Hepatocyte (in vitro differentiated cells): ENCODE measurements around the gene GUCA1A. TPM values are rescaled to one million over a fixed set of nuclear protein-coding genes. Genes with fewer than 3 reads are reported as not detected.
"Not testable (repeated sequence)": the region's sequence is repeated elsewhere in the genome, so short reads cannot be mapped to it uniquely, and the experiment has no call there.

Experiments
- DNase-seq: peaks from one replicate; pipeline ENCODE4 v3.0.0-alpha.2; 2016; ENCODE audit warnings: low spot score
- H2AFZ ChIP-seq: fragments of 200-600 bp; sonication (generic); 2 replicates; pipeline ENCODE4 v1.6.0; 2016; ENCODE audit warnings: antibody characterized with exemption, mild to moderate bottlenecking
- H3K27ac ChIP-seq: fragments of 200-600 bp; sonication (generic); 2 replicates; pipeline ENCODE4 v1.5.1; 2016; ENCODE audit warnings: mild to moderate bottlenecking
- H3K27me3 ChIP-seq: fragments of 200-600 bp; sonication (generic); 2 replicates; pipeline ENCODE4 v1.6.1; 2016
- H3K36me3 ChIP-seq: fragments of 200-600 bp; sonication (generic); replicated peaks from 2 replicates; pipeline ENCODE4 v1.5.1; 2016; ENCODE audit warnings: low read depth; ENCODE audit not compliant: insufficient read depth
- H3K4me1 ChIP-seq: fragments of 200-600 bp; sonication (generic); 2 replicates; pipeline ENCODE4 v1.5.1; 2016; ENCODE audit warnings: mild to moderate bottlenecking, moderate library complexity; ENCODE audit not compliant: insufficient read depth
- H3K4me2 ChIP-seq: fragments of 200-600 bp; sonication (generic); 2 replicates; pipeline ENCODE4 v1.6.0; 2016
- H3K4me3 ChIP-seq: fragments of 200-600 bp; sonication (generic); 2 replicates; pipeline ENCODE4 v1.5.1; 2016; ENCODE audit warnings: mild to moderate bottlenecking
- H3K79me2 ChIP-seq: fragments of 200-600 bp; sonication (generic); 2 replicates; pipeline ENCODE4 v1.6.0; 2017; ENCODE audit warnings: mild to moderate bottlenecking
- H3K9me2 ChIP-seq: fragments of 200-600 bp; sonication (generic); replicated peaks from 2 replicates; pipeline ENCODE4 v1.6.0; 2017; ENCODE audit warnings: mild to moderate bottlenecking; ENCODE audit not compliant: insufficient read depth
- H3K9me3 ChIP-seq: fragments of 200-600 bp; sonication (generic); 2 replicates; pipeline ENCODE4 v1.5.1; 2016; ENCODE audit warnings: low read depth, mild to moderate bottlenecking
- H4K20me1 ChIP-seq: fragments of 200-600 bp; sonication (generic); 2 replicates; pipeline ENCODE4 v1.6.0; 2016; ENCODE audit warnings: mild to moderate bottlenecking; ENCODE audit not compliant: insufficient read depth, poor library complexity, severe bottlenecking
- CTCF ChIP-seq: fragments of 200-600 bp; sonication (generic); IDR thresholded peaks from 2 replicates; pipeline ENCODE4 v1.5.1; 2016; ENCODE audit warnings: antibody characterized with exemption, mild to moderate bottlenecking; ENCODE audit not compliant: poor library complexity
- EZH2 ChIP-seq: fragments of 200-600 bp; sonication (generic); IDR thresholded peaks from 2 replicates; pipeline ENCODE4 v1.6.1; 2016; ENCODE audit warnings: antibody characterized with exemption, mild to moderate bottlenecking, borderline replicate concordance
- EZH2phosphoT487 ChIP-seq: fragments of 200-600 bp; sonication (generic); IDR thresholded peaks from one replicate; pipeline ENCODE4 v1.6.1; 2018; ENCODE audit warnings: antibody characterized with exemption, mild to moderate bottlenecking, low read depth, moderate library complexity; ENCODE audit not compliant: unreplicated experiment, severe bottlenecking
- whole genome bisulfite sequencing: methylation state at CpG from one replicate; pipeline ENCODE4 v1.1.6; 2016; ENCODE audit warnings: low lambda C conversion rate; ENCODE audit errors: missing lambda C conversion rate; 5-methylcytosine and 5-hydroxymethylcytosine counted together
- polyA plus RNA-seq: library from polyadenylated mRNA; unstranded; fragments of >200 nt; fragmentation: Nextera tagmentation; extraction: Ambion mirVana; gene quantifications from 2 replicates; pipeline ENCODE4 v1.2.1, GENCODE V29; 2016
- total RNA-seq: library from RNA; depleted of rRNA; stranded (reverse); fragments of >200 nt; gene quantifications from 2 replicates; pipeline ENCODE4 v1.2.3, GENCODE V29; 2014

Gene GUCA1A
- total and polyA plus RNA-seq, 2 experiments from 2014 or later = 0.43 to 0.75 TPM

- Histone ChIP-seq H3K4me2 (no peak overlapping the region), H3K36me3 (no peaks in the 10 kb centered on the region), H4K20me1 (no peaks in the 10 kb centered on the region), H3K4me3 (no peak overlapping the region), H3K9me3 (no peaks in the 10 kb centered on the region), H3K79me2 (peaks cover 4% of the 10 kb centered on the region), H3K27me3 (no peaks in the 10 kb centered on the region), H3K9me2 (no peaks in the 10 kb centered on the region), H3K27ac (peak overlapping the region; percentile 69), H2AFZ (no peak overlapping the region), H3K4me1 (no peaks in the 10 kb centered on the region)
- TF ChIP-seq EZH2 = no peak
- TF ChIP-seq CTCF = no peak
- TF ChIP-seq EZH2phosphoT487 = no peak
- DNase-seq = peak; percentile 76
- WGBS = 42% methylated on average over 3 of the region's 3 CpGs
These were observed 25.1 kb upstream of the GUCA1A start for GRCh38 chr6:42148058-42148457.

GRCh38 chr6:42150254-42150653, 22.9 kb upstream of the GUCA1A start:
- Histone ChIP-seq H3K9me3 (no peaks in the 10 kb centered on the region), H3K4me3 (no peak overlapping the region), H3K36me3 (no peaks in the 10 kb centered on the region), H3K27me3 (no peaks in the 10 kb centered on the region), H4K20me1 (no peaks in the 10 kb centered on the region), H3K79me2 (no peaks in the 10 kb centered on the region), H3K4me2 (no peak overlapping the region), H3K27ac (no peak overlapping the region), H3K9me2 (no peaks in the 10 kb centered on the region), H3K4me1 (no peaks in the 10 kb centered on the region), H2AFZ (no peak overlapping the region)
- no peak for DNase-seq
- no peak for TF ChIP-seq CTCF
- TF ChIP-seq EZH2 = no peak
- TF ChIP-seq EZH2phosphoT487 = no peak
- WGBS = 96% methylated on average over 8 of the region's 8 CpGs

GRCh38 chr6:42152024-42152423, 21.1 kb upstream of the GUCA1A start:
- H3K4me1 ChIP-seq = no peaks in the 10 kb centered on the region
- H4K20me1 ChIP-seq = no peaks in the 10 kb centered on the region
- H3K27ac ChIP-seq = no peak overlapping the region
- no peak overlapping the region for H3K4me2 ChIP-seq
- H3K36me3 ChIP-seq = no peaks in the 10 kb centered on the region
- no peak for DNase-seq
- no peaks in the 10 kb centered on the region for H3K9me2 ChIP-seq
- 90% methylated on average over 8 of the region's 8 CpGs for WGBS
- TF ChIP-seq EZH2 = no peak
- no peak for TF ChIP-seq CTCF
- TF ChIP-seq EZH2phosphoT487 = no peak
- H3K4me3 ChIP-seq = no peak overlapping the region
- H2AFZ ChIP-seq = no peak overlapping the region
- H3K9me3 ChIP-seq = no peaks in the 10 kb centered on the region
- no peaks in the 10 kb centered on the region for H3K79me2 ChIP-seq
- no peaks in the 10 kb centered on the region for H3K27me3 ChIP-seq

- not testable (repeated sequence) for H3K36me3 ChIP-seq, DNase-seq, H3K4me1 ChIP-seq, H3K79me2 ChIP-seq, H3K9me3 ChIP-seq, H3K4me3 ChIP-seq, H3K27me3 ChIP-seq, H3K4me2 ChIP-seq, H3K9me2 ChIP-seq, H2AFZ ChIP-seq, H3K27ac ChIP-seq, H4K20me1 ChIP-seq
- WGBS = 74% methylated on average over 4 of the region's 4 CpGs
These were observed 20.5 kb upstream of the GUCA1A start for GRCh38 chr6:42152528-42153213.
